Fibroblast of lung (primary cell): ENCODE measurements around the gene KCNH1. TPM values are rescaled to one million over a fixed set of nuclear protein-coding genes. Genes with fewer than 3 reads are reported as not detected.

Experiments
- DNase-seq, 2 donors: peaks; one replicate each; pipeline versions ENCODE4 v3.0.0 to v3.0.0-alpha.2; 2010; ENCODE audit warnings: low read depth in 2 of 2
- H2AFZ ChIP-seq: 2 replicates; pipeline ENCODE4 v1.5.1; 2012; ENCODE audit warnings: low read length, control low read depth, inconsistent platforms
- H3K27ac ChIP-seq: 2 replicates; pipeline ENCODE4 v1.5.1; 2011; ENCODE audit warnings: low read length, control low read depth; ENCODE audit not compliant: insufficient read depth
- H3K27me3 ChIP-seq: 2 replicates; pipeline ENCODE4 v1.5.1; 2011; ENCODE audit warnings: mild to moderate bottlenecking, low read length; ENCODE audit not compliant: control insufficient read depth, insufficient read depth
- H3K36me3 ChIP-seq: 2 replicates; pipeline ENCODE4 v1.5.1; 2011; ENCODE audit warnings: low read length; ENCODE audit not compliant: control insufficient read depth, insufficient read depth
- H3K4me1 ChIP-seq: 2 replicates; pipeline ENCODE4 v1.5.1; 2011; ENCODE audit warnings: low read length; ENCODE audit not compliant: control insufficient read depth, insufficient read depth; ENCODE audit errors: extremely low read depth
- H3K4me2 ChIP-seq: 2 replicates; pipeline ENCODE4 v1.5.1; 2011; ENCODE audit warnings: low read length, control low read depth; ENCODE audit not compliant: insufficient read depth; ENCODE audit errors: extremely low read depth
- H3K4me3 ChIP-seq, 4 experiments: fragments of 200-600 bp in 1 of 4; sonication (generic) in 1 of 4; replicated peaks in 1 of 4; 2 replicates each; pipeline ENCODE4 v1.5.1; 2011 to 2016; ENCODE audit warnings: low read length in 4 of 4, low read depth in 3 of 4, mild to moderate bottlenecking in 3 of 4, control low read depth in 2 of 4, inconsistent platforms in 1 of 4, mixed read lengths in 1 of 4; ENCODE audit not compliant: insufficient read depth in 1 of 4; ENCODE audit errors: control extremely low read depth in 1 of 4
- H3K79me2 ChIP-seq: 2 replicates; pipeline ENCODE4 v1.5.1; 2012; ENCODE audit warnings: mild to moderate bottlenecking, low read length, inconsistent platforms; ENCODE audit not compliant: control insufficient read depth, insufficient read depth
- H3K9ac ChIP-seq: 2 replicates; pipeline ENCODE4 v1.5.1; 2011; ENCODE audit warnings: mild to moderate bottlenecking, low read length, control low read depth; ENCODE audit not compliant: insufficient read depth
- H3K9me3 ChIP-seq: 2 replicates; pipeline ENCODE4 v1.5.1; 2012; ENCODE audit warnings: low read depth, low read length; ENCODE audit not compliant: control insufficient read depth, insufficient read depth
- H4K20me1 ChIP-seq: 2 replicates; pipeline ENCODE4 v1.5.1; 2011; ENCODE audit warnings: low read length; ENCODE audit not compliant: control insufficient read depth, insufficient read depth; ENCODE audit errors: extremely low read depth
- EZH2 ChIP-seq: IDR thresholded peaks from 2 replicates; pipeline ENCODE4 v1.5.1; 2012; ENCODE audit warnings: low read length, control low read depth, mild to moderate bottlenecking; ENCODE audit errors: missing control alignments
- polyA plus RNA-seq, 2 donors: library from polyadenylated mRNA; depleted of rRNA in 1 of 2; stranded (reverse) in 1 of 2; unstranded in 1 of 2; fragments of >200 nt; gene quantifications; 2 replicates each; pipeline ENCODE4 v1.2.1, GENCODE V29; 2011 to 2012; ENCODE audit warnings: missing spikeins in 1 of 2
- total RNA-seq: library from RNA; depleted of rRNA; stranded (reverse); fragments of >200 nt; gene quantifications from 2 replicates; pipeline ENCODE4 v1.2.1, GENCODE V29; 2014
- TF ChIP-seq, protein P1 (sequence below), 2 donors: IDR thresholded peaks in 1 of 2; conservative IDR thresholded peaks in 1 of 2; 1 replicate in 1 of 2; 2 replicates in 1 of 2; pipeline ENCODE4 v1.5.1; 2011 to 2012; ENCODE audit warnings: low read length in 2 of 2, control low read depth in 1 of 2, inconsistent platforms in 1 of 2, low read depth in 1 of 2, mild to moderate bottlenecking in 1 of 2

The KCNH1 gene
- total and polyA plus RNA-seq, 2 donors (not counting 1 experiment from before 2014, with no cell fraction given) = 0.17 to 1.5 TPM

DNA sequence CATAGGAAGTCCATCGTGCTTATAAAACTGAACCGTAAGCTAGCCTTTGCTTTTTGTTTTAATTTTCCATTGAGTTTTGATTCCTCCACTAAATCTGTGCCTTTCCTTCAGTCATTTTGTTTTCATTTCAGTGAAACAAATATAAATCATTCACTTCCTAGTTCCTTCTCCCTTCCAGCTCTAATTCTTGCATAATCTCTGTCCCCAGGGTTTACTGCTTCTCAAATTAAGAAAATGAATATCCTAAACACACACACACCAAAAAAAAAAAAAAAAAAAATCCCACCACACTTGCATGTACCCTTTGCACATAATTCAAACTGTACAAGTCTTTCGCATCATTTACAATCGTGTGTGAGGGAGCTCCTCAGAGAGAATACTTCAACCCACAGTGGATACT, 6.8 kb downstream of the KCNH1 start:
- H3K9me3 ChIP-seq = no peaks in the 10 kb centered on the region
- no peak for DNase-seq
- no peaks in the 10 kb centered on the region for H3K79me2 ChIP-seq
- no peaks in the 10 kb centered on the region for H3K4me1 ChIP-seq
- H3K27me3 ChIP-seq = no peaks in the 10 kb centered on the region
- TF ChIP-seq, protein P1, sequence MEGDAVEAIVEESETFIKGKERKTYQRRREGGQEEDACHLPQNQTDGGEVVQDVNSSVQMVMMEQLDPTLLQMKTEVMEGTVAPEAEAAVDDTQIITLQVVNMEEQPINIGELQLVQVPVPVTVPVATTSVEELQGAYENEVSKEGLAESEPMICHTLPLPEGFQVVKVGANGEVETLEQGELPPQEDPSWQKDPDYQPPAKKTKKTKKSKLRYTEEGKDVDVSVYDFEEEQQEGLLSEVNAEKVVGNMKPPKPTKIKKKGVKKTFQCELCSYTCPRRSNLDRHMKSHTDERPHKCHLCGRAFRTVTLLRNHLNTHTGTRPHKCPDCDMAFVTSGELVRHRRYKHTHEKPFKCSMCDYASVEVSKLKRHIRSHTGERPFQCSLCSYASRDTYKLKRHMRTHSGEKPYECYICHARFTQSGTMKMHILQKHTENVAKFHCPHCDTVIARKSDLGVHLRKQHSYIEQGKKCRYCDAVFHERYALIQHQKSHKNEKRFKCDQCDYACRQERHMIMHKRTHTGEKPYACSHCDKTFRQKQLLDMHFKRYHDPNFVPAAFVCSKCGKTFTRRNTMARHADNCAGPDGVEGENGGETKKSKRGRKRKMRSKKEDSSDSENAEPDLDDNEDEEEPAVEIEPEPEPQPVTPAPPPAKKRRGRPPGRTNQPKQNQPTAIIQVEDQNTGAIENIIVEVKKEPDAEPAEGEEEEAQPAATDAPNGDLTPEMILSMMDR (conservative IDR thresholded peaks at IDR 0.05 in 1 of 2, IDR thresholded peaks at IDR 0.05 in 1 of 2; ENCODE audit: low read depth in 1 of 2, low read length in 2 of 2) = no peak
- no peak for TF ChIP-seq EZH2
- no peak overlapping the region for H3K4me3 ChIP-seq
- no peak overlapping the region for H3K9ac ChIP-seq
- no peak overlapping the region for H3K4me2 ChIP-seq
- no peaks in the 10 kb centered on the region for H3K36me3 ChIP-seq
- no peak overlapping the region for H3K27ac ChIP-seq
- no peak overlapping the region for H2AFZ ChIP-seq
- no peaks in the 10 kb centered on the region for H4K20me1 ChIP-seq

DNA sequence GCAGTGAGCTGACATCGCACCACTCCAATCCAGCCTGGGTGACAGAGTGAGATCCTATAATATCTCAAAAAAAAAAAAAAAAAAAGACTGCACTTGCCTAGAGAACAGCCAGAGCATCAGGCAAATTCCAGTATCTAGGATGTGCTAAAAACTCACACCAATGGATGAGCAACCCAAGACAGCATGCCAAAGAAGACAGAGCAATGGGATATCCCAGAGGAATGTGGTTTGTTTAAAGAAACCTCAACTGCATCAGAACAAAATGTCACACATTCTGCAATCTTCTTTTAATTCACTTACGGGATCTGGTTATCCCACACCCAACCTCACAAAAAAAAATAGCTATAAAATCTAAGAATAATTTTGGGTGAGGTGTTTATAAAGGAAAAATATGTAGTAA, 7.3 kb downstream of the KCNH1 start:
- Histone ChIP-seq H3K4me2 (no peak overlapping the region), H3K79me2 (no peaks in the 10 kb centered on the region), H3K9ac (no peak overlapping the region)

DNA sequence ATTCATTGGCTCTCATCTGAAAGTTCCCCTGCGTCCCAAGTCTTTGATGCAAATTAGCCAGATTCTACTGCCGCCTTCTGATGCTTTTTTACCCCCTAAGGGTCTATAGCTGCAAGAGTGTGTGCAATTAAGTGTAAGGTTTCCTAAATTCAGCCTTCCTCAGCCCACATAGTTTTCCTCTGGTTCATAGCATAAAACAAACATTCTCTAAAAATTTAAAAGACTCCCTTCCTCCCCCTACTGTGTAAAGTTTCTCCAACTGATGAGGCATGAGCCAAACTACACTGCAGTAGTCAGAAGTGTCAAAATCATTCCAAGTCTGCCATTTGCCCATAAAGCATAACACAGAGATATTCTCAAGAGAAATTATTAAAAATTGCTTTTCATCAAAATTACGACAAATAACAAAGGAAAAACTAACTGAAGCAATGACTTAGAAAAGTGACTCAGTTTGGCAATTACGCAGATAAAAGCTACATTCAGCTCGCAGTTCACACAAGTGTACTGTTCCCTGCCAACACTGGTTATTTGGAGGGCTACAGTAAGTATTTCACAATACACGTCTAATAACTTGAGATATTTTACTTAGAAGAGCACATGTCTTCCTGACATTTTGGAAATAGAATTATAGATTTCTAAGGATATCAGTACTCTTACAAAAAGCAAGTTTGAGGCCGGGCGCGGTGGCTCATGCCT, 15.4 kb downstream of the KCNH1 start:
- Histone ChIP-seq H3K36me3 (no peaks in the 10 kb centered on the region), H3K4me2 (no peak overlapping the region), H3K27ac (no peak overlapping the region), H3K9me3 (no peaks in the 10 kb centered on the region), H3K79me2 (no peaks in the 10 kb centered on the region), H3K4me1 (no peaks in the 10 kb centered on the region), H3K4me3 (no peak overlapping the region), H3K9ac (no peak overlapping the region), H2AFZ (no peak overlapping the region), H3K27me3 (no peaks in the 10 kb centered on the region), H4K20me1 (no peaks in the 10 kb centered on the region)
- TF ChIP-seq, protein P1 (conservative IDR thresholded peaks at IDR 0.05 in 1 of 2, IDR thresholded peaks at IDR 0.05 in 1 of 2; ENCODE audit: low read depth in 1 of 2, low read length in 2 of 2) = no peak
- no peak for TF ChIP-seq EZH2
- peak; percentile 15 to 66 for DNase-seq

More for the DNA sequence above, 7.3 kb downstream of the KCNH1 start:
- Histone ChIP-seq H3K4me3 (no peak overlapping the region), H3K27me3 (no peaks in the 10 kb centered on the region), H4K20me1 (no peaks in the 10 kb centered on the region), H2AFZ (no peak overlapping the region), H3K4me1 (no peaks in the 10 kb centered on the region), H3K9me3 (no peaks in the 10 kb centered on the region), H3K27ac (no peak overlapping the region), H3K36me3 (no peaks in the 10 kb centered on the region)
- no peak for TF ChIP-seq EZH2
- TF ChIP-seq, protein P1 (conservative IDR thresholded peaks at IDR 0.05 in 1 of 2, IDR thresholded peaks at IDR 0.05 in 1 of 2; ENCODE audit: low read depth in 1 of 2, low read length in 2 of 2) = no peak
- DNase-seq = peak in 1 of 2 donors; percentile 10
